K562 (cell line): ENCODE results near the gene RCOR1. TPM values are rescaled to one million over a fixed set of nuclear protein-coding genes. Genes with fewer than 3 reads are reported as not detected.
A peak's percentile ranks its signal among the peaks of the same experiment; 100 is the strongest.

ENCODE experiments used
- ATAC-seq: fragments of 200-7000 bp; cut with Tn5 transposase; 3 replicates; pipeline ENCODE4 v1.9.1; 2020; ENCODE audit warnings: moderate library complexity
- BruUV-seq: library from RNA; stranded (reverse); fragments of 400-500 nt; replicated peaks from 2 replicates; lab custom pipeline; 2021; lab: Mats Ljungman, UMichigan
- CTCF ChIA-PET: fragments of 300-600 bp; formaldehyde crosslinking; extraction: SDS; loops from one replicate; lab custom pipeline; 2021; ENCODE audit warnings: low intra/inter-chr PET ratio; lab: Yijun Ruan, JAX
- POLR2A ChIA-PET: fragments of 300-600, 350-650 bp; sonication (Branson Sonifier 250); formaldehyde crosslinking; extraction: SDS; loops from one replicate; lab custom pipeline; 2021; ENCODE audit warnings: antibody characterized with exemption, inconsistent platforms; lab: Yijun Ruan, JAX
- DNase-seq, 4 experiments: peaks; one replicate each; pipeline versions ENCODE4 v3.0.0 to v3.0.0-alpha.2; 2011 to 2018; ENCODE audit warnings: low spot score in 3 of 4, mixed read lengths in 3 of 4; ENCODE audit errors: extremely low read depth in 1 of 4
- FAIRE-seq: peaks from 2 replicates; lab custom pipeline; 2011; peaks lifted over from hg19 to GRCh38; lab: Jason Lieb, UNC
- H2AFZ ChIP-seq: 2 replicates; pipeline ENCODE4 v1.6.0; 2011; ENCODE audit warnings: low read depth, low read length, control low read depth, inconsistent platforms
- H3K27ac ChIP-seq: fragments of 200-600 bp; 3 replicates; pipeline ENCODE4 v1.8.0; 2011; ENCODE audit warnings: low read depth, mild to moderate bottlenecking, control low read depth, inconsistent platforms, low read length, moderate library complexity, mixed read lengths; ENCODE audit errors: extremely low read depth
- H3K27me3 ChIP-seq, 2 experiments: fragments of 300-600 bp in 1 of 2; 2 replicates in 1 of 2; 3 replicates in 1 of 2; pipeline versions ENCODE4 v1.6.0 to v1.8.0; 2011; ENCODE audit warnings: inconsistent platforms in 2 of 2, low read length in 2 of 2, mild to moderate bottlenecking in 1 of 2, mixed read lengths in 1 of 2, moderate library complexity in 1 of 2; ENCODE audit not compliant: control insufficient read depth in 2 of 2, insufficient read depth in 2 of 2
- H3K36me3 ChIP-seq: fragments of 300-600 bp; 3 replicates; pipeline ENCODE4 v1.8.0; 2011; ENCODE audit warnings: mild to moderate bottlenecking, low read length, inconsistent platforms; ENCODE audit not compliant: control insufficient read depth, insufficient read depth
- H3K4me1 ChIP-seq, 2 experiments: fragments of 200-600 bp in 1 of 2; replicated peaks in 1 of 2; 2 replicates in 1 of 2; 3 replicates in 1 of 2; pipeline versions ENCODE4 v1.5.1 to v1.8.0; 2011; ENCODE audit warnings: inconsistent platforms in 2 of 2, low read length in 2 of 2, mild to moderate bottlenecking in 1 of 2, mixed read lengths in 1 of 2, moderate library complexity in 1 of 2; ENCODE audit not compliant: control insufficient read depth in 2 of 2, insufficient read depth in 2 of 2
- H3K4me2 ChIP-seq: 2 replicates; pipeline ENCODE4 v1.6.1; 2011; ENCODE audit warnings: low read length, control low read depth, inconsistent platforms, mixed read lengths; ENCODE audit not compliant: insufficient read depth
- H3K4me3 ChIP-seq: fragments of 200-600 bp; sonication (generic), shearing (Covaris generic); 2 replicates; pipeline ENCODE4 v1.5.1; 2016; ENCODE audit warnings: control low read depth, inconsistent platforms
- H3K79me2 ChIP-seq: fragments of 200-600 bp; 3 replicates; pipeline ENCODE4 v1.8.0; 2011; ENCODE audit warnings: low read length, inconsistent platforms; ENCODE audit not compliant: control insufficient read depth, insufficient read depth
- H3K9ac ChIP-seq, 2 experiments: 2 replicates each; pipeline versions ENCODE4 v1.6.0 to v1.6.1; 2011; ENCODE audit warnings: low read depth in 2 of 2, low read length in 2 of 2, control low read depth in 1 of 2, inconsistent platforms in 1 of 2, mild to moderate bottlenecking in 1 of 2, mixed read lengths in 1 of 2; ENCODE audit not compliant: insufficient read depth in 1 of 2
- H3K9me1 ChIP-seq: one replicate; pipeline ENCODE4 v1.6.0; 2011; ENCODE audit warnings: inconsistent platforms, mild to moderate bottlenecking, low read length, moderate library complexity; ENCODE audit not compliant: control insufficient read depth, insufficient read depth
- H3K9me3 ChIP-seq: replicated peaks from 2 replicates; pipeline ENCODE4 v1.5.1; 2011; ENCODE audit warnings: low read depth, low read length, inconsistent platforms; ENCODE audit not compliant: control insufficient read depth, insufficient read depth
- H4K20me1 ChIP-seq: replicated peaks from 2 replicates; pipeline ENCODE4 v1.6.1; 2011; ENCODE audit warnings: low read length, inconsistent platforms, mixed read lengths; ENCODE audit not compliant: control insufficient read depth, insufficient read depth
- CEBPB ChIP-seq: fragments of 450-650 bp; IDR thresholded peaks from 2 replicates; pipeline ENCODE4 v1.6.1; 2016; ENCODE audit warnings: missing genetic modification characterization, missing compliant biosample characterization
- CEBPG ChIP-seq, 3 experiments: fragments of 200-800 bp in 1 of 3; sonication (Bioruptor generic) in 1 of 3; sonication (generic) in 1 of 3; formaldehyde crosslinking in 1 of 3; IDR thresholded peaks in 2 of 3; conservative IDR thresholded peaks in 1 of 3; 2 replicates each; pipeline versions ENCODE4 v1.6.1 to v1.8.0; 2016 to 2022; ENCODE audit warnings: missing compliant biosample characterization in 2 of 3, missing genetic modification characterization in 2 of 3, mild to moderate bottlenecking in 1 of 3, missing genetic modification reagents in 1 of 3
- CEBPZ ChIP-seq: fragments of 150-350 bp; IDR thresholded peaks from 2 replicates; pipeline ENCODE4 v1.6.1; 2014; ENCODE audit warnings: low read depth, mild to moderate bottlenecking, low read length, borderline replicate concordance
- HMBOX1 ChIP-seq: sonication (generic); IDR thresholded peaks from 2 replicates; pipeline ENCODE4 v1.6.1; 2016
- MEIS2 ChIP-seq: fragments of 450-650 bp; IDR thresholded peaks from 2 replicates; pipeline ENCODE4 v1.6.1; 2014; ENCODE audit warnings: mild to moderate bottlenecking; ENCODE audit not compliant: partially characterized antibody
- PKNOX1 ChIP-seq: fragments of 450-650 bp; IDR thresholded peaks from 2 replicates; pipeline ENCODE4 v1.6.1; 2016
- ZNF766 ChIP-seq: fragments of 200-800 bp; sonication (Bioruptor generic); conservative IDR thresholded peaks from 2 replicates; pipeline ENCODE4 v1.6.1; 2016; ENCODE audit warnings: missing genetic modification characterization, missing compliant biosample characterization
- ZZZ3 ChIP-seq: fragments of 450-650 bp; IDR thresholded peaks from 2 replicates; pipeline ENCODE4 v1.6.1; 2016; ENCODE audit warnings: antibody characterized with exemption, mild to moderate bottlenecking, moderate library complexity
- WGBS: fragments of 100-300 bp; shearing (Covaris generic); methylation state at CpG from one replicate; pipeline ENCODE4 v1.1.6; 2016; ENCODE audit warnings: low coverage, mixed read lengths; ENCODE audit not compliant: insufficient coverage; ENCODE audit errors: missing lambda C conversion rate; 5-methylcytosine and 5-hydroxymethylcytosine counted together
- in situ Hi-C: fragments of 300-500 bp; cut with MboI; formaldehyde crosslinking; loops from 4 replicates; pipeline ENCODE4 v1.15.0; 2018; ENCODE audit warnings: inconsistent platforms, mixed read lengths
- intact Hi-C: fragments of 100-400 bp; cut with micrococcal nuclease; formaldehyde crosslinking; loops from 2 replicates; pipeline ENCODE4 v1.14.2; 2022
- polyA plus RNA-seq, 8 experiments: library from polyadenylated mRNA; depleted of rRNA in 4 of 8; stranded (reverse) in 5 of 8; unstranded in 3 of 8; fragments of >200 nt; fragmentation: Nextera tagmentation in 2 of 8; fragmentation: Illumina TruSeq in 1 of 8; extraction: Ambion mirVana in 2 of 8; extraction: Trizol in 1 of 8; gene quantifications; 2 replicates each; pipeline versions ENCODE4 v1.2.1 to v1.2.3, GENCODE V29; 2011 to 2014; ENCODE audit warnings: inconsistent platforms in 1 of 8, missing spikeins in 1 of 8
- total RNA-seq, 7 experiments: library from RNA; depleted of rRNA in 6 of 7; stranded (reverse); fragments of >200 nt in 6 of 7; fragmentation: Illumina TruSeq in 2 of 7; extraction: Trizol in 2 of 7; gene quantifications; 2 replicates each; pipeline versions ENCODE4 v1.2.1 to v1.2.3, GENCODE V29; 2011 to 2021; ENCODE audit warnings: low replicate concordance in 1 of 7

The RCOR1 gene
- total and polyA plus RNA-seq, 9 of the 15 experiments (the other 6 are each of a cell fraction or from before 2014, with no cell fraction given) = 8.5 to 47.9 (median 20.9) TPM

- no peaks in the 10 kb centered on the region for H3K9me3 ChIP-seq
- FAIRE-seq (no peak), ATAC-seq (no peak), DNase-seq (no peak)
- H3K27ac ChIP-seq = no peak overlapping the region
- H3K4me3 ChIP-seq = no peak overlapping the region
- BruUV-seq = no TSS peak
- POLR2A ChIA-PET = interaction anchor here (0.7 to 0.8 kb wide), 2 partner anchors 17 to 150 kb away, joined by 3 to 5 read pairs; no protein-coding TSS in a partner anchor
- H3K9ac ChIP-seq = no peak overlapping the region
- TF ChIP-seq HMBOX1 = peak; percentile 25; the same call in 1 of the 2 replicates
- TF ChIP-seq ZZZ3 = no peak
- TF ChIP-seq CEBPZ = no peak
- TF ChIP-seq CEBPG (CRISPR knock-in tag; IDR thresholded peaks at IDR 0.05) = peak; percentile 77
- peak; percentile 65 to 85 for TF ChIP-seq CEBPG (tag; conservative IDR thresholded peaks at IDR 0.05 in 1 of 2, IDR thresholded peaks at IDR 0.05 in 1 of 2)
- peak; percentile 71 for TF ChIP-seq CEBPB (tag)
- peak; percentile 51; the same call in 1 of the 2 replicates for TF ChIP-seq PKNOX1
- peak; percentile 100 for TF ChIP-seq ZNF766 (CRISPR knock-in tag)
- peak; percentile 80 for TF ChIP-seq MEIS2
- intact Hi-C loops = loop anchor here (5.0 kb wide), 1 partner anchor 96 kb away; the partner anchor contains the start of gene RCOR1
- no peak overlapping the region for H3K4me2 ChIP-seq
- H3K4me1 ChIP-seq = peaks cover 14 to 33% of the 10 kb centered on the region in 2 experiments; a peak in 4 of 5 replicates
- H3K79me2 ChIP-seq = peaks cover 96% of the 10 kb centered on the region
- no peak overlapping the region for H2AFZ ChIP-seq
- in situ Hi-C loops = no loop called here
- H3K9me1 ChIP-seq = no peaks in the 10 kb centered on the region
- CTCF ChIA-PET = no interaction called here
- peaks cover 17% of the 10 kb centered on the region; the same call in 2 of the 3 replicates for H3K36me3 ChIP-seq
- H3K27me3 ChIP-seq = no peaks in the 10 kb centered on the region
- H4K20me1 ChIP-seq = peaks cover 24% of the 10 kb centered on the region
- WGBS = 74% methylated on average over 3 of the region's 3 CpGs
These were observed 95.8 kb downstream of the RCOR1 start for GRCh38 chr14:102688290-102688689.
